ENCODE measurements around the gene CHRM5.

DNA sequence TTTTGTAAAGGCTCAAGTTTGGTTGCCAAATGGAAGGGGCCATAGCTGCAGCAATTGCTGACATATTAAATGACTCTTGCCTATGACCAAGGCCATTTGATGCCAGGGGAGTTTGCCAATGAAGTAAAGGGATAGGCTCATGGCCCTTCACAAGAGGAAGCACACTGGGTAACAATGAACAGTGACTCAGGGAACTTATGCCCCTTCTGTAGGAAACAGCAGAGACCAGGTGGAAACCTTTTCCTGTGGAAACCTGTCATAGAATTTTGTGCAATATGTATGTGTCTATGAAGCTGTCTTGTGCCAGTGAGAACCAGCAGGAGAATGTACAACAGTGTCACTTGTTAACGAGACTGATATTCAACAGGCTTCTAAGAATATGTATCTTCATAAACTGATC lies 96.1 kb downstream of the CHRM5 start:
- TF ChIP-seq, protein P1, sequence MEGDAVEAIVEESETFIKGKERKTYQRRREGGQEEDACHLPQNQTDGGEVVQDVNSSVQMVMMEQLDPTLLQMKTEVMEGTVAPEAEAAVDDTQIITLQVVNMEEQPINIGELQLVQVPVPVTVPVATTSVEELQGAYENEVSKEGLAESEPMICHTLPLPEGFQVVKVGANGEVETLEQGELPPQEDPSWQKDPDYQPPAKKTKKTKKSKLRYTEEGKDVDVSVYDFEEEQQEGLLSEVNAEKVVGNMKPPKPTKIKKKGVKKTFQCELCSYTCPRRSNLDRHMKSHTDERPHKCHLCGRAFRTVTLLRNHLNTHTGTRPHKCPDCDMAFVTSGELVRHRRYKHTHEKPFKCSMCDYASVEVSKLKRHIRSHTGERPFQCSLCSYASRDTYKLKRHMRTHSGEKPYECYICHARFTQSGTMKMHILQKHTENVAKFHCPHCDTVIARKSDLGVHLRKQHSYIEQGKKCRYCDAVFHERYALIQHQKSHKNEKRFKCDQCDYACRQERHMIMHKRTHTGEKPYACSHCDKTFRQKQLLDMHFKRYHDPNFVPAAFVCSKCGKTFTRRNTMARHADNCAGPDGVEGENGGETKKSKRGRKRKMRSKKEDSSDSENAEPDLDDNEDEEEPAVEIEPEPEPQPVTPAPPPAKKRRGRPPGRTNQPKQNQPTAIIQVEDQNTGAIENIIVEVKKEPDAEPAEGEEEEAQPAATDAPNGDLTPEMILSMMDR (IDR thresholded peaks at IDR 0.05; ENCODE audit: insufficient read depth, low read depth, low read length), result no peak
- TF ChIP-seq EZH2 (IDR thresholded peaks at IDR 0.05; ENCODE audit: insufficient read depth, low read length), result no peak
